Glutamatergic neuron (in vitro differentiated cells): ENCODE results near the gene UGT2B10. TPM values are rescaled to one million over a fixed set of nuclear protein-coding genes. Genes with fewer than 3 reads are reported as not detected.
"Not testable (repeated sequence)": the region's sequence is repeated elsewhere in the genome, so short reads cannot be mapped to it uniquely, and the experiment has no call there.

Source experiments
- DNase-seq: peaks from one replicate; pipeline ENCODE4 v3.0.0; 2022
- H3K27ac Mint-ChIP-seq: one replicate; pipeline ENCODE4 v1.8.0; 2020; ENCODE audit warnings: mild to moderate bottlenecking, mixed read lengths, inconsistent platforms; ENCODE audit not compliant: unreplicated experiment
- H3K27me3 Mint-ChIP-seq: one replicate; pipeline ENCODE4 v1.8.0; 2020; ENCODE audit warnings: mild to moderate bottlenecking, moderate library complexity, mixed read lengths, inconsistent platforms; ENCODE audit not compliant: unreplicated experiment
- H3K36me3 Mint-ChIP-seq: one replicate; pipeline ENCODE4 v1.8.0; 2020; ENCODE audit warnings: mild to moderate bottlenecking, mixed read lengths, inconsistent platforms; ENCODE audit not compliant: unreplicated experiment
- H3K4me1 Mint-ChIP-seq: one replicate; pipeline ENCODE4 v1.8.0; 2020; ENCODE audit warnings: mild to moderate bottlenecking, low read depth, mixed read lengths, inconsistent platforms; ENCODE audit not compliant: unreplicated experiment
- H3K4me3 Mint-ChIP-seq: one replicate; pipeline ENCODE4 v1.8.0; 2020; ENCODE audit warnings: mild to moderate bottlenecking, mixed read lengths, inconsistent platforms; ENCODE audit not compliant: unreplicated experiment
- H3K9me3 Mint-ChIP-seq: one replicate; pipeline ENCODE4 v1.8.0; 2020; ENCODE audit warnings: mild to moderate bottlenecking, moderate library complexity, mixed read lengths, inconsistent platforms; ENCODE audit not compliant: unreplicated experiment
- CTCF ChIP-seq: fragments of 200-600 bp; sonication (generic); IDR thresholded peaks from one replicate; pipeline ENCODE4 v1.5.0; 2021; ENCODE audit not compliant: partially characterized antibody, unreplicated experiment
- total RNA-seq: library from RNA; stranded (reverse); fragmentation: NEBNext Ultra II Directional; extraction: Animal tissue kit (Norgen Biotek cat#: 25700); gene quantifications from one replicate; pipeline ENCODE4 v1.2.1, GENCODE V29; 2021; ENCODE audit not compliant: unreplicated experiment

Gene UGT2B10
- total RNA-seq, 1 donor from 2014 or later: not detected

- no peak for TF ChIP-seq CTCF
- Mint-ChIP-seq H3K4me3 (no peak overlapping the region), H3K27ac (no peak overlapping the region), H3K4me1 (peaks cover 4% of the 10 kb centered on the region), H3K27me3 (no peaks in the 10 kb centered on the region), H3K9me3 (no peaks in the 10 kb centered on the region), H3K36me3 (no peaks in the 10 kb centered on the region)
- no peak for DNase-seq
These were observed 12.8 kb upstream of the UGT2B10 start for GRCh38 chr4:68803013-68803412.

- H3K27ac Mint-ChIP-seq: no peak overlapping the region
- no peaks in the 10 kb centered on the region for H3K27me3 Mint-ChIP-seq
- H3K36me3 Mint-ChIP-seq: peaks cover 8% of the 10 kb centered on the region
- no peak for DNase-seq
- TF ChIP-seq CTCF: no peak
- no peak overlapping the region for H3K4me3 Mint-ChIP-seq
- no peaks in the 10 kb centered on the region for H3K9me3 Mint-ChIP-seq
- H3K4me1 Mint-ChIP-seq: peaks cover 4% of the 10 kb centered on the region
These were observed 7.7 kb upstream of the UGT2B10 start for GRCh38 chr4:68808060-68808459.

- Mint-ChIP-seq H3K9me3 (no peaks in the 10 kb centered on the region), H3K36me3 (peaks cover 8% of the 10 kb centered on the region), H3K4me3 (no peak overlapping the region), H3K4me1 (no peaks in the 10 kb centered on the region), H3K27me3 (no peaks in the 10 kb centered on the region), H3K27ac (no peak overlapping the region)
- no peak for TF ChIP-seq CTCF
- DNase-seq: no peak
These were observed 4.9 kb upstream of the UGT2B10 start for GRCh38 chr4:68810919-68811318.

GRCh38 chr4:68816410-68817265, 844 bp downstream of the UGT2B10 start:
- not testable (repeated sequence) for H3K27me3 Mint-ChIP-seq, H3K27ac Mint-ChIP-seq, H3K36me3 Mint-ChIP-seq, DNase-seq, H3K4me3 Mint-ChIP-seq, H3K4me1 Mint-ChIP-seq, H3K9me3 Mint-ChIP-seq

GRCh38 chr4:68817386-68817785, 1.6 kb downstream of the UGT2B10 start:
- no peak for DNase-seq
- peaks cover 2% of the 10 kb centered on the region for H3K4me1 Mint-ChIP-seq
- H3K4me3 Mint-ChIP-seq: no peak overlapping the region
- H3K36me3 Mint-ChIP-seq: no peaks in the 10 kb centered on the region
- H3K27me3 Mint-ChIP-seq: no peaks in the 10 kb centered on the region
- TF ChIP-seq CTCF: no peak
- H3K27ac Mint-ChIP-seq: no peak overlapping the region
- no peaks in the 10 kb centered on the region for H3K9me3 Mint-ChIP-seq

DNA sequence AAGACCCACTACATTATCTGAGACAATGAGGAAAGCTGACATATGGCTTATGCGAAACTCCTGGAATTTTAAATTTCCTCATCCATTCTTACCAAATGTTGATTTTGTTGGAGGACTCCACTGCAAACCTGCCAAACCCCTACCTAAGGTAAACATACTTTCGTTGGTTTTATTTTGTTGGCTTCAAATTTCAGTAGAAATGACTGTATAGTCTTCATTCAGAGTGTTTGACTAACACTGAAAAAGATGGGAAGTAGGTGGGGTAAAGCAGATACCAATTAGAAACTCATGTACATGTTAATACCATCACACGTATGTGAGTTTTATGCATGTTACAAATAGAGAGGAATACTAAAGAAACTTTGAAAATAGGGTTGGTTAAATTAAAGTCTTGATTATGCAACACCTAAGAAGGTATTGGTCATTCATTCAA, 2.3 kb downstream of the UGT2B10 start:
- H3K9me3 Mint-ChIP-seq, H3K4me1 Mint-ChIP-seq, DNase-seq, H3K36me3 Mint-ChIP-seq, H3K27me3 Mint-ChIP-seq, H3K4me3 Mint-ChIP-seq: not testable (repeated sequence)
- peak overlapping the region; percentile 24 for H3K27ac Mint-ChIP-seq
